ENCODE results near the gene HORMAD2.
"Not testable (repeated sequence)": the region's sequence is repeated elsewhere in the genome, so short reads cannot be mapped to it uniquely, and the experiment has no call there.

Gene HORMAD2

GRCh38 chr22:30092686-30093085, 12.4 kb downstream of the HORMAD2 start:
- Histone ChIP-seq H2BK12ac (ENCODE audit: low read length) (no peak overlapping the region), H3K4me2 (ENCODE audit: low read length) (no peak overlapping the region), H4K12ac (ENCODE audit: low read depth, low read length) (no peak overlapping the region), H2BK120ac (ENCODE audit: insufficient read depth, low read length, poor library complexity) (no peak overlapping the region), H3K9me3 (ENCODE audit: insufficient read depth, low read depth, low read length) (no peaks in the 10 kb centered on the region), H4K91ac (ENCODE audit: low read depth, low read length) (no peak overlapping the region), H3K79me2 (ENCODE audit: control insufficient read depth, insufficient read depth, low read length, poor library complexity) (no peaks in the 10 kb centered on the region), H2AK5ac (ENCODE audit: low read length) (no peak overlapping the region), H2BK5ac (ENCODE audit: low read depth, low read length, poor library complexity) (no peak overlapping the region), H3K79me1 (ENCODE audit: low read length) (no peaks in the 10 kb centered on the region), H2AFZ (ENCODE audit: insufficient read depth, low read length, poor library complexity) (no peak overlapping the region), H3K4ac (ENCODE audit: low read depth, low read length) (no peak overlapping the region), H3K14ac (ENCODE audit: low read length) (no peak overlapping the region), H3K4me3 (ENCODE audit: low read depth, low read length) (no peak overlapping the region), H3K27ac (ENCODE audit: low read depth, low read length) (no peak overlapping the region), H3K9ac (ENCODE audit: low read length) (no peak overlapping the region), H3K4me1 (ENCODE audit: control insufficient read depth in 1 of 2, insufficient read depth in 2 of 2, low read length in 2 of 2) (no peaks in the 10 kb centered on the region), H3K18ac (ENCODE audit: low read length) (no peak overlapping the region), H3K23ac (ENCODE audit: low read length) (no peak overlapping the region), H3K27me3 (ENCODE audit: insufficient read depth, low read length) (no peaks in the 10 kb centered on the region), H4K8ac (ENCODE audit: low read depth, low read length) (no peak overlapping the region), H3K36me3 (ENCODE audit: control insufficient read depth in 1 of 2, insufficient read depth in 2 of 2, low read length in 2 of 2) (no peaks in the 10 kb centered on the region)
- DNase-seq, result no peak
- WGBS (ENCODE audit: extremely low coverage, insufficient coverage, insufficient read length), result no CpG with 5 or more reads among the region's 1 CpG

GRCh38 chr22:30094804-30095203, 14.5 kb downstream of the HORMAD2 start:
- Histone ChIP-seq H3K18ac (ENCODE audit: low read length) (no peak overlapping the region), H3K4me2 (ENCODE audit: low read length) (no peak overlapping the region), H3K4ac (ENCODE audit: low read depth, low read length) (no peak overlapping the region), H2AFZ (ENCODE audit: insufficient read depth, low read length, poor library complexity) (no peak overlapping the region), H3K27me3 (ENCODE audit: insufficient read depth, low read length) (no peaks in the 10 kb centered on the region), H2BK120ac (ENCODE audit: insufficient read depth, low read length, poor library complexity) (no peak overlapping the region), H3K36me3 (ENCODE audit: control insufficient read depth in 1 of 2, insufficient read depth in 2 of 2, low read length in 2 of 2) (no peaks in the 10 kb centered on the region), H3K4me1 (ENCODE audit: control insufficient read depth in 1 of 2, insufficient read depth in 2 of 2, low read length in 2 of 2) (no peaks in the 10 kb centered on the region), H3K79me1 (ENCODE audit: low read length) (no peaks in the 10 kb centered on the region), H4K91ac (ENCODE audit: low read depth, low read length) (no peak overlapping the region), H3K79me2 (ENCODE audit: control insufficient read depth, insufficient read depth, low read length, poor library complexity) (no peaks in the 10 kb centered on the region), H3K23ac (ENCODE audit: low read length) (no peak overlapping the region), H2BK12ac (ENCODE audit: low read length) (no peak overlapping the region), H3K9me3 (ENCODE audit: insufficient read depth, low read depth, low read length) (no peaks in the 10 kb centered on the region), H3K27ac (ENCODE audit: low read depth, low read length) (no peak overlapping the region), H3K9ac (ENCODE audit: low read length) (no peak overlapping the region), H2AK5ac (ENCODE audit: low read length) (no peak overlapping the region), H4K12ac (ENCODE audit: low read depth, low read length) (no peak overlapping the region), H2BK5ac (ENCODE audit: low read depth, low read length, poor library complexity) (no peak overlapping the region), H4K8ac (ENCODE audit: low read depth, low read length) (no peak overlapping the region), H3K4me3 (ENCODE audit: low read depth, low read length) (no peak overlapping the region), H3K14ac (ENCODE audit: low read length) (no peak overlapping the region)
- no CpG with 5 or more reads among the region's 1 CpG for WGBS (ENCODE audit: extremely low coverage, insufficient coverage, insufficient read length)
- DNase-seq, result no peak

DNA sequence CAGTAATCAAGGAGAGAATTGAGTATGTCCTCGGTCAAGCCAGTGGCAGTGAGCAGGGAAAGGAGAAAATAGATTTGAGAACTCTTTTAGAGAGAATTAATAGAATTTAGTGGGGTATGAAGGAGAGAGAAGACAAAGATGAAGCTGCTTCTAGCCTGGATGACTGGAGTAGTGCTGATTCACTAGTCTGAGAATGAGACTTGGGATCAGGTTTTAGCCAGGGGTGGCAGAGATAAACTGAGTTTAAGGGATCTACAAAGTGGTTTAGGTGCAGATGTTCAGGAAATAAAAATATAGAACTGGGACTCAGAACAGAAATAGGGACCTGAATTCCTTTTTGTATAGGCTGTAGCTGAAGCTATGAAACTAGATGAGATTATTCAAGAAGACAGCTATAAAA, 17.6 kb downstream of the HORMAD2 start:
- no peak overlapping the region for H4K12ac ChIP-seq (ENCODE audit: low read depth, low read length)
- H3K27me3 ChIP-seq (ENCODE audit: insufficient read depth, low read length), result no peaks in the 10 kb centered on the region
- H3K4me2 ChIP-seq (ENCODE audit: low read length), result no peak overlapping the region
- no peaks in the 10 kb centered on the region for H3K9me3 ChIP-seq (ENCODE audit: insufficient read depth, low read depth, low read length)
- H4K91ac ChIP-seq (ENCODE audit: low read depth, low read length), result no peak overlapping the region
- no peak overlapping the region for H2AK5ac ChIP-seq (ENCODE audit: low read length)
- no peaks in the 10 kb centered on the region for H3K36me3 ChIP-seq (ENCODE audit: control insufficient read depth in 1 of 2, insufficient read depth in 2 of 2, low read length in 2 of 2)
- no CpG with 5 or more reads among the region's 1 CpG for WGBS (ENCODE audit: extremely low coverage, insufficient coverage, insufficient read length)
- H2BK12ac ChIP-seq (ENCODE audit: low read length), result no peak overlapping the region
- H3K4me3 ChIP-seq (ENCODE audit: low read depth, low read length), result no peak overlapping the region
- H4K8ac ChIP-seq (ENCODE audit: low read depth, low read length), result no peak overlapping the region
- no peak overlapping the region for H2BK5ac ChIP-seq (ENCODE audit: low read depth, low read length, poor library complexity)
- no peaks in the 10 kb centered on the region for H3K79me2 ChIP-seq (ENCODE audit: control insufficient read depth, insufficient read depth, low read length, poor library complexity)
- no peak overlapping the region for H3K27ac ChIP-seq (ENCODE audit: low read depth, low read length)
- DNase-seq, result no peak
- H3K9ac ChIP-seq (ENCODE audit: low read length), result no peak overlapping the region
- no peaks in the 10 kb centered on the region for H3K4me1 ChIP-seq (ENCODE audit: control insufficient read depth in 1 of 2, insufficient read depth in 2 of 2, low read length in 2 of 2)
- H3K4ac ChIP-seq (ENCODE audit: low read depth, low read length), result no peak overlapping the region
- no peak overlapping the region for H2AFZ ChIP-seq (ENCODE audit: insufficient read depth, low read length, poor library complexity)
- no peak overlapping the region for H3K18ac ChIP-seq (ENCODE audit: low read length)
- no peak overlapping the region for H3K14ac ChIP-seq (ENCODE audit: low read length)
- H3K23ac ChIP-seq (ENCODE audit: low read length), result no peak overlapping the region
- H3K79me1 ChIP-seq (ENCODE audit: low read length), result no peaks in the 10 kb centered on the region
- no peak overlapping the region for H2BK120ac ChIP-seq (ENCODE audit: insufficient read depth, low read length, poor library complexity)

DNA sequence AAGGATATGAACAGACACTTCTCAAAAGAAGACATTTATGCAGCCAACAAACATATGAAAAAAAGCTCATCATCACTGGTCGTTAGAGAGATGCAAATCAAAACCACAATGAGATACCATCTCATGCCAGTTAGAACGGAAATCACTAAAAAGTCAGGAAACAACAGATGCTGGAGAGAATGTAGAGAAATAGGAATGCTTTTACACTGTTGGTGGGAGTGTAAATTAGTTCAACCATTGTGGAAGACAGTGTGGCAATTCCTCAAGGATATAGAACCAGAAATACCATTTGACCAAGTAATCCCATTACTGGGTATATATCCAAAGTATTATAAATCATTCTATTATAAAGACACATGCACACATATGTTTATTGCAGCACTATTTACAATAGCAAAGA, 20.5 kb downstream of the HORMAD2 start:
- H2BK12ac ChIP-seq (ENCODE audit: low read length); H4K91ac ChIP-seq (ENCODE audit: low read depth, low read length); H2BK5ac ChIP-seq (ENCODE audit: low read depth, low read length, poor library complexity); H3K14ac ChIP-seq (ENCODE audit: low read length); H3K4me1 ChIP-seq (ENCODE audit: control insufficient read depth in 1 of 2, insufficient read depth in 2 of 2, low read length in 2 of 2); H3K27ac ChIP-seq (ENCODE audit: low read depth, low read length); H2AK5ac ChIP-seq (ENCODE audit: low read length); H3K23ac ChIP-seq (ENCODE audit: low read length); H3K9ac ChIP-seq (ENCODE audit: low read length); H3K4ac ChIP-seq (ENCODE audit: low read depth, low read length); H3K18ac ChIP-seq (ENCODE audit: low read length); H3K79me1 ChIP-seq (ENCODE audit: low read length); H3K27me3 ChIP-seq (ENCODE audit: insufficient read depth, low read length); H3K4me2 ChIP-seq (ENCODE audit: low read length); H2AFZ ChIP-seq (ENCODE audit: insufficient read depth, low read length, poor library complexity); H3K4me3 ChIP-seq (ENCODE audit: low read depth, low read length); H3K79me2 ChIP-seq (ENCODE audit: control insufficient read depth, insufficient read depth, low read length, poor library complexity); H3K36me3 ChIP-seq (ENCODE audit: control insufficient read depth in 1 of 2, insufficient read depth in 2 of 2, low read length in 2 of 2); H2BK120ac ChIP-seq (ENCODE audit: insufficient read depth, low read length, poor library complexity); DNase-seq; H4K12ac ChIP-seq (ENCODE audit: low read depth, low read length); H3K9me3 ChIP-seq (ENCODE audit: insufficient read depth, low read depth, low read length); H4K8ac ChIP-seq (ENCODE audit: low read depth, low read length): not testable (repeated sequence)
- no CpG with 5 or more reads among the region's 2 CpGs for WGBS (ENCODE audit: extremely low coverage, insufficient coverage, insufficient read length)

Data from trophoblast cell (in vitro differentiated cells and primary cell).